Liver (tissue), 9 donors: ENCODE results near the gene GOSR2. TPM values are rescaled to one million over a fixed set of nuclear protein-coding genes. Genes with fewer than 3 reads are reported as not detected.

Experiments
- DNase-seq: peaks from one replicate; pipeline ENCODE4 v3.0.0-alpha.2; 2017; ENCODE audit warnings: low spot score
- H3K27ac ChIP-seq, 2 donors: one replicate each; pipeline ENCODE4 v1.7.0; 2013; ENCODE audit warnings: inconsistent platforms in 2 of 2, low read length in 2 of 2, control low read depth in 1 of 2, low read depth in 1 of 2, mild to moderate bottlenecking in 1 of 2
- H3K27me3 ChIP-seq, 4 donors: one replicate each; pipeline versions ENCODE4 v1.6.1 to v1.7.0; 2013; ENCODE audit warnings: low read length in 3 of 4, inconsistent platforms in 1 of 4, mild to moderate bottlenecking in 1 of 4, moderate library complexity in 1 of 4; ENCODE audit not compliant: control insufficient read depth in 4 of 4, insufficient read depth in 4 of 4
- H3K36me3 ChIP-seq, 4 donors: one replicate each; pipeline versions ENCODE4 v1.6.1 to v1.7.0; 2013; ENCODE audit warnings: low read length in 3 of 4, mild to moderate bottlenecking in 3 of 4, low read depth in 1 of 4, moderate library complexity in 1 of 4; ENCODE audit not compliant: control insufficient read depth in 4 of 4, insufficient read depth in 3 of 4
- H3K4me1 ChIP-seq, 4 donors: one replicate each; pipeline versions ENCODE4 v1.6.1 to v1.7.0; 2013; ENCODE audit warnings: low read length in 3 of 4, mild to moderate bottlenecking in 3 of 4, moderate library complexity in 1 of 4; ENCODE audit not compliant: control insufficient read depth in 4 of 4, insufficient read depth in 4 of 4
- H3K4me3 ChIP-seq, 3 donors: one replicate each; pipeline versions ENCODE4 v1.6.1 to v1.7.0; 2013; ENCODE audit warnings: low read length in 3 of 3, control low read depth in 1 of 3, low read depth in 1 of 3, mild to moderate bottlenecking in 1 of 3
- H3K9ac ChIP-seq, 2 donors: one replicate each; pipeline ENCODE4 v1.7.0; 2013; ENCODE audit warnings: low read length in 2 of 2, mild to moderate bottlenecking in 2 of 2, moderate library complexity in 2 of 2, control low read depth in 1 of 2, low read depth in 1 of 2
- H3K9me3 ChIP-seq, 4 donors: one replicate each; pipeline versions ENCODE4 v1.6.1 to v1.7.0; 2013; ENCODE audit warnings: low read length in 3 of 4; ENCODE audit not compliant: control insufficient read depth in 4 of 4
- EGR1 ChIP-seq, 2 donors: IDR thresholded peaks; 2 replicates each; pipeline ENCODE4 v1.6.1; 2016 to 2018; ENCODE audit warnings: antibody characterized with exemption in 2 of 2, low read depth in 2 of 2
- FOXA2 ChIP-seq: IDR thresholded peaks from 2 replicates; pipeline ENCODE4 v1.6.1; 2016; ENCODE audit warnings: antibody characterized with exemption
- GABPA ChIP-seq, 2 donors: IDR thresholded peaks in 1 of 2; conservative IDR thresholded peaks in 1 of 2; 2 replicates each; pipeline ENCODE4 v1.6.1; 2016; ENCODE audit warnings: antibody characterized with exemption in 2 of 2, mild to moderate bottlenecking in 1 of 2, moderate library complexity in 1 of 2
- HNF4A ChIP-seq, 2 donors: conservative IDR thresholded peaks; 2 replicates each; pipeline ENCODE4 v1.6.1; 2016; ENCODE audit warnings: antibody characterized with exemption in 2 of 2, mild to moderate bottlenecking in 2 of 2
- HNF4G ChIP-seq: IDR thresholded peaks from 2 replicates; pipeline ENCODE4 v1.6.1; 2016; ENCODE audit warnings: antibody characterized with exemption
- MAX ChIP-seq: IDR thresholded peaks from 2 replicates; pipeline ENCODE4 v1.6.1; 2016; ENCODE audit warnings: antibody characterized with exemption
- NR2F2 ChIP-seq: IDR thresholded peaks from 2 replicates; pipeline ENCODE4 v1.6.1; 2016; ENCODE audit warnings: antibody characterized with exemption
- RAD21 ChIP-seq, 2 donors: IDR thresholded peaks; 2 replicates each; pipeline ENCODE4 v1.6.1; 2016; ENCODE audit warnings: antibody characterized with exemption in 2 of 2, mild to moderate bottlenecking in 2 of 2
- REST ChIP-seq: IDR thresholded peaks from 2 replicates; pipeline ENCODE4 v1.6.1; 2016; ENCODE audit warnings: antibody characterized with exemption, mild to moderate bottlenecking
- RXRA ChIP-seq, 2 donors: IDR thresholded peaks; 2 replicates each; pipeline ENCODE4 v1.6.1; 2017 to 2018; ENCODE audit warnings: antibody characterized with exemption in 2 of 2, mild to moderate bottlenecking in 1 of 2
- SP1 ChIP-seq: IDR thresholded peaks from 2 replicates; pipeline ENCODE4 v1.6.1; 2018; ENCODE audit warnings: antibody characterized with exemption, mild to moderate bottlenecking
- ZBTB33 ChIP-seq: IDR thresholded peaks from 2 replicates; pipeline ENCODE4 v1.6.1; 2016; ENCODE audit warnings: antibody characterized with exemption
- WGBS: extraction: QIAGEN DNeasy Blood & Tissue Kit; methylation state at CpG from one replicate; pipeline ENCODE4 v1.1.7; 2013; 5-methylcytosine and 5-hydroxymethylcytosine counted together
- polyA plus RNA-seq, 2 donors: library from polyadenylated mRNA; stranded (reverse) in 1 of 2; unstranded in 1 of 2; fragments of 200-250 nt in 1 of 2; fragments of >200 nt in 1 of 2; fragmentation: Nextera tagmentation in 1 of 2; extraction: Ambion mirVana in 1 of 2; gene quantifications; one replicate each; pipeline versions ENCODE4 v1.2.1 to v1.2.3, GENCODE V29; 2013 to 2015
- total RNA-seq, 2 donors: library from RNA; depleted of rRNA; stranded (reverse); fragments of >200 nt; gene quantifications; one replicate each; pipeline ENCODE4 v1.2.3, GENCODE V29; 2014
- donor health status: healthy.
- donor health status: healthy.
- donor health status: healthy.
- donor health status: healthy.
- donor health status: healthy.

Gene GOSR2
- total and polyA plus RNA-seq, 4 donors: 19.9 to 43.8 (median 21.0) TPM

- H3K36me3 ChIP-seq: no peaks in the 10 kb centered on the region
- TF ChIP-seq RAD21 (IDR thresholded peaks at IDR 0.05): no peak
- TF ChIP-seq SP1: no peak
- no peak for TF ChIP-seq MAX
- H3K9me3 ChIP-seq: no peaks in the 10 kb centered on the region
- H3K4me1 ChIP-seq: no peaks in the 10 kb centered on the region
- H3K27me3 ChIP-seq: no peaks in the 10 kb centered on the region
- WGBS: 84% methylated on average over 7 of the region's 7 CpGs
- no peak overlapping the region for H3K4me3 ChIP-seq
- DNase-seq: no peak
- no peak overlapping the region for H3K9ac ChIP-seq
- no peak overlapping the region for H3K27ac ChIP-seq
These were observed 38.4 kb upstream of the GOSR2 start for GRCh38 chr17:46884552-46884951.

- TF ChIP-seq NR2F2: no peak
- TF ChIP-seq REST: no peak
- TF ChIP-seq RXRA (IDR thresholded peaks at IDR 0.05): no peak
- TF ChIP-seq HNF4G: no peak
- TF ChIP-seq GABPA (IDR thresholded peaks at IDR 0.05 in 1 of 2, conservative IDR thresholded peaks at IDR 0.05 in 1 of 2): no peak
- no peak for TF ChIP-seq EGR1 (IDR thresholded peaks at IDR 0.05; ENCODE audit: low read depth in 2 of 2)
- TF ChIP-seq ZBTB33: no peak
- no peak for TF ChIP-seq MAX
- WGBS: 81% methylated on average over 10 of the region's 10 CpGs
- Histone ChIP-seq H3K36me3 (no peaks in the 10 kb centered on the region), H3K9me3 (no peaks in the 10 kb centered on the region), H3K4me1 (no peaks in the 10 kb centered on the region), H3K4me3 (no peak overlapping the region), H3K27ac (no peak overlapping the region), H3K9ac (no peak overlapping the region), H3K27me3 (no peaks in the 10 kb centered on the region)
- no peak for DNase-seq
These were observed 37.3 kb upstream of the GOSR2 start for GRCh38 chr17:46885415-46886309.

GRCh38 chr17:46886310-46886663, 36.7 kb upstream of the GOSR2 start:
- H3K4me3 ChIP-seq: no peak overlapping the region
- H3K4me1 ChIP-seq: no peaks in the 10 kb centered on the region
- no peak overlapping the region for H3K27ac ChIP-seq
- no peak overlapping the region for H3K9ac ChIP-seq
- TF ChIP-seq FOXA2: no peak
- TF ChIP-seq RXRA (IDR thresholded peaks at IDR 0.05): no peak
- TF ChIP-seq HNF4A (conservative IDR thresholded peaks at IDR 0.05): no peak
- H3K9me3 ChIP-seq: no peaks in the 10 kb centered on the region
- H3K27me3 ChIP-seq: no peaks in the 10 kb centered on the region
- no peaks in the 10 kb centered on the region for H3K36me3 ChIP-seq
- DNase-seq: no peak
- WGBS: 90% methylated on average over 1 of the region's 1 CpG
